Astrocyte (in vitro differentiated cells and primary cell): ENCODE measurements around the gene SIAH2. TPM values are rescaled to one million over a fixed set of nuclear protein-coding genes. Genes with fewer than 3 reads are reported as not detected.

ENCODE experiments used
- DNase-seq: peaks from one replicate; pipeline ENCODE4 v3.0.0-alpha.2; 2010; ENCODE audit warnings: low read depth
- FAIRE-seq: peaks from 2 replicates; lab custom pipeline; 2011; peaks lifted over from hg19 to GRCh38; lab: Jason Lieb, UNC
- H2AFZ ChIP-seq: 2 replicates; pipeline ENCODE4 v1.6.0; 2012; ENCODE audit warnings: low read depth, low read length, inconsistent platforms
- H3K27ac ChIP-seq: 2 replicates; pipeline ENCODE4 v1.5.1; 2011; ENCODE audit warnings: low read depth, low read length, inconsistent platforms
- H3K27me3 ChIP-seq: 2 replicates; pipeline ENCODE4 v1.6.0; 2011; ENCODE audit warnings: low read length, inconsistent platforms; ENCODE audit not compliant: insufficient read depth
- H3K36me3 ChIP-seq: 2 replicates; pipeline ENCODE4 v1.5.1; 2011; ENCODE audit warnings: low read length, inconsistent platforms; ENCODE audit not compliant: insufficient read depth
- H3K4me1 ChIP-seq: 2 replicates; pipeline ENCODE4 v1.5.1; 2011; ENCODE audit warnings: low read length, inconsistent platforms; ENCODE audit not compliant: insufficient read depth
- H3K4me2 ChIP-seq: 2 replicates; pipeline ENCODE4 v1.6.0; 2012; ENCODE audit warnings: low read length, inconsistent platforms
- H3K4me3 ChIP-seq: 2 replicates; pipeline ENCODE4 v1.5.1; 2011; ENCODE audit warnings: low read depth, mild to moderate bottlenecking, low read length, inconsistent platforms; ENCODE audit not compliant: insufficient read depth
- H3K79me2 ChIP-seq: 2 replicates; pipeline ENCODE4 v1.6.0; 2012; ENCODE audit warnings: mild to moderate bottlenecking, low read length, inconsistent platforms; ENCODE audit not compliant: insufficient read depth
- H3K9ac ChIP-seq: 2 replicates; pipeline ENCODE4 v1.6.0; 2012; ENCODE audit warnings: mild to moderate bottlenecking, low read length, inconsistent platforms
- H3K9me3 ChIP-seq: 2 replicates; pipeline ENCODE4 v1.5.1; 2012; ENCODE audit warnings: low read depth, mild to moderate bottlenecking, low read length, inconsistent platforms; ENCODE audit not compliant: insufficient read depth
- H4K20me1 ChIP-seq: 2 replicates; pipeline ENCODE4 v1.6.0; 2012; ENCODE audit warnings: low read length, inconsistent platforms; ENCODE audit not compliant: insufficient read depth
- H3K27ac Mint-ChIP-seq: one replicate; pipeline ENCODE4 v1.8.0; 2021; ENCODE audit warnings: mild to moderate bottlenecking, mixed read lengths; ENCODE audit not compliant: unreplicated experiment
- H3K27me3 Mint-ChIP-seq: one replicate; pipeline ENCODE4 v1.8.0; 2021; ENCODE audit warnings: low read depth, mixed read lengths; ENCODE audit not compliant: unreplicated experiment
- H3K36me3 Mint-ChIP-seq: one replicate; pipeline ENCODE4 v1.8.0; 2021; ENCODE audit warnings: low read depth, mixed read lengths; ENCODE audit not compliant: unreplicated experiment
- H3K4me1 Mint-ChIP-seq: one replicate; pipeline ENCODE4 v1.8.0; 2021; ENCODE audit warnings: low read depth, mixed read lengths; ENCODE audit not compliant: unreplicated experiment
- H3K4me3 Mint-ChIP-seq: one replicate; pipeline ENCODE4 v1.8.0; 2021; ENCODE audit warnings: mild to moderate bottlenecking, moderate library complexity, mixed read lengths; ENCODE audit not compliant: unreplicated experiment
- H3K9me3 Mint-ChIP-seq: one replicate; pipeline ENCODE4 v1.8.0; 2021; ENCODE audit warnings: mild to moderate bottlenecking, mixed read lengths; ENCODE audit not compliant: unreplicated experiment
- CTCF ChIP-seq: IDR thresholded peaks from 2 replicates; pipeline ENCODE4 v1.5.1; 2011; ENCODE audit warnings: low read depth, mild to moderate bottlenecking, inconsistent platforms, low read length, moderate library complexity; ENCODE audit not compliant: insufficient read depth
- EZH2 ChIP-seq: IDR thresholded peaks from 2 replicates; pipeline ENCODE4 v1.6.1; 2012; ENCODE audit warnings: mild to moderate bottlenecking, low read length, inconsistent platforms; ENCODE audit not compliant: insufficient read depth
- total RNA-seq: library from RNA; stranded (reverse); gene quantifications from 2 replicates; pipeline ENCODE4 v1.2.1, GENCODE V29; 2021

Gene SIAH2
- total RNA-seq, 1 donor from 2014 or later, result 39.3 TPM

DNA sequence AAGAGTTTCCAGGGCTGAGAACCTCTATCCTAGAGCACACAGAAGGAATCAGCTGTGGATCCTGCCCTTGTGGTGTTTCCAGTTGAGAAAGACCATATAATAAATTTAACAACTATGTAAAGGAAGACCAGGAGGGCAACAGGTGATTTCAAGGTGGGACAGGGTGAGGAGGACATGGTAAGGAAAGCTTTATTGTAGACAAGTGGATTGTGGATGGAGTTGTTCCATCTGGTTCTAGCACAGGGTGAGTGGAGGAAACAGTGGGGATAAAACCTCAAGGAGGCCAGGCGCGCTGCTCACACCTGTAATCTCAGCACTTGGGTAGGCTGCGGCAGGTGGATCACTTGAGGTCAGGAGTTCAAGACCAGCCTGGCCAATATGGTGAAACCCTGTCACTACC, 17.1 kb downstream of the SIAH2 start:
- Mint-ChIP-seq H3K27me3 (no peaks in the 10 kb centered on the region), H3K4me1 (peaks cover 69% of the 10 kb centered on the region), H3K27ac (no peak overlapping the region), H3K9me3 (no peaks in the 10 kb centered on the region), H3K4me3 (no peak overlapping the region), H3K36me3 (peaks cover 18% of the 10 kb centered on the region)
- DNase-seq (no peak), FAIRE-seq (no peak)
- Histone ChIP-seq H3K4me2 (no peak overlapping the region), H3K79me2 (peaks cover 83% of the 10 kb centered on the region), H3K4me3 (no peak overlapping the region), H3K27ac (no peak overlapping the region), H2AFZ (no peak overlapping the region), H3K4me1 (peaks cover 23% of the 10 kb centered on the region), H4K20me1 (peaks cover 73% of the 10 kb centered on the region), H3K27me3 (no peaks in the 10 kb centered on the region), H3K9me3 (no peaks in the 10 kb centered on the region), H3K36me3 (no peaks in the 10 kb centered on the region), H3K9ac (no peak overlapping the region)
- TF ChIP-seq CTCF (no peak), EZH2 (no peak)

DNA sequence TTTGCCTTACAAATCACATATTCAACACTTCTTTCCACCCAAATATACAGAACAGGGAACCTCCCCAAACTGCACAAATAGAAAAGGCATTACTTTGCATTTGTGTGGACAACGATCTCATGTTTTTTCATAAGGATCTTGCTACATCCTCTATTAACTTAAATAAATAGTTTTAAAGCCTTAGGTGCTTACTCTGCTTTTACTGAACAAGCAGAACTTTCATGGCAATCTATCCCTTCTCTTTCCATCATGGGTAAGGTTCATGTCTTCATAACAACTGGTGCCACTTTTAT, 18.1 kb downstream of the SIAH2 start:
- Mint-ChIP-seq H3K4me1 (peaks cover 67% of the 10 kb centered on the region), H3K4me3 (peak overlapping the region; percentile 9)
- peaks cover 23% of the 10 kb centered on the region for H3K4me1 ChIP-seq

More for the DNA sequence above, 18.1 kb downstream of the SIAH2 start:
- H3K4me2 ChIP-seq, result no peak overlapping the region
- Mint-ChIP-seq H3K27me3 (no peaks in the 10 kb centered on the region), H3K9me3 (no peaks in the 10 kb centered on the region), H3K36me3 (peaks cover 15% of the 10 kb centered on the region), H3K27ac (peak overlapping the region; percentile 99)
- H3K27ac ChIP-seq, result no peak overlapping the region
- DNase-seq (no peak), FAIRE-seq (no peak)
- no peaks in the 10 kb centered on the region for H3K27me3 ChIP-seq
- peaks cover 78% of the 10 kb centered on the region for H3K79me2 ChIP-seq
- H4K20me1 ChIP-seq, result peaks cover 73% of the 10 kb centered on the region
- H3K36me3 ChIP-seq, result no peaks in the 10 kb centered on the region
- no peak overlapping the region for H2AFZ ChIP-seq
- H3K9me3 ChIP-seq, result no peaks in the 10 kb centered on the region
- no peak overlapping the region for H3K9ac ChIP-seq
- TF ChIP-seq EZH2 (no peak), CTCF (no peak)
- no peak overlapping the region for H3K4me3 ChIP-seq
